H1 (cell line): ENCODE results near the gene ASXL1. TPM values are rescaled to one million over a fixed set of nuclear protein-coding genes. Genes with fewer than 3 reads are reported as not detected.

Experiments used
- CTCF ChIA-PET: fragments of 300-600 bp; sonication (Branson Sonifier 250); formaldehyde crosslinking; loops from one replicate; lab custom pipeline; 2021; ENCODE audit not compliant: partially characterized antibody; lab: Charles Lee
- POLR2A ChIA-PET: fragments of 300-600 bp; sonication (Branson Sonifier 250); formaldehyde crosslinking; loops from one replicate; lab custom pipeline; 2021; ENCODE audit warnings: inconsistent platforms; ENCODE audit not compliant: partially characterized antibody; lab: Charles Lee
- DNase-seq, 2 experiments: peaks; one replicate each; pipeline versions ENCODE4 v3.0.0 to v3.0.0-alpha.2; 2010 to 2022; ENCODE audit warnings: low spot score in 2 of 2, low read depth in 1 of 2, mixed read lengths in 1 of 2
- FAIRE-seq: peaks from 2 replicates; lab custom pipeline; 2011; peaks lifted over from hg19 to GRCh38; lab: Jason Lieb, UNC
- H2AFZ ChIP-seq: 2 replicates; pipeline ENCODE4 v1.8.1; 2012; ENCODE audit warnings: low read length, inconsistent platforms
- H2AK5ac ChIP-seq: 2 replicates; pipeline ENCODE4 v1.6.1; 2013; ENCODE audit warnings: low read depth, low read length
- H2BK120ac ChIP-seq: replicated peaks from 2 replicates; pipeline ENCODE3; 2013; ENCODE audit warnings: low read depth, low read length, inconsistent platforms
- H2BK12ac ChIP-seq: 2 replicates; pipeline ENCODE4 v1.6.1; 2013; ENCODE audit warnings: low read depth, low read length
- H2BK15ac ChIP-seq: 2 replicates; pipeline ENCODE4 v1.6.1; 2013; ENCODE audit warnings: low read length
- H2BK20ac ChIP-seq: 2 replicates; pipeline ENCODE4 v1.6.1; 2013; ENCODE audit warnings: low read length
- H2BK5ac ChIP-seq: 2 replicates; pipeline ENCODE4 v1.6.1; 2013; ENCODE audit warnings: low read depth, low read length
- H3K14ac ChIP-seq: 2 replicates; pipeline ENCODE4 v1.6.1; 2013; ENCODE audit warnings: inconsistent platforms; ENCODE audit not compliant: insufficient read length
- H3K18ac ChIP-seq: 2 replicates; pipeline ENCODE4 v1.6.1; 2013; ENCODE audit warnings: low read length; ENCODE audit errors: extremely low read depth
- H3K23ac ChIP-seq: 2 replicates; pipeline ENCODE4 v1.6.1; 2013; ENCODE audit warnings: inconsistent platforms; ENCODE audit not compliant: insufficient read length
- H3K23me2 ChIP-seq: 2 replicates; pipeline ENCODE4 v1.6.1; 2013; ENCODE audit warnings: low read depth, low read length
- H3K27ac ChIP-seq: 2 replicates; pipeline ENCODE4 v1.6.1; 2011; ENCODE audit warnings: low read depth, low read length, inconsistent platforms
- H3K27me3 ChIP-seq, 4 experiments: replicated peaks in 1 of 4; 1 replicate in 1 of 4; 2 replicates in 3 of 4; pipeline versions ENCODE4 v1.6.1 to v1.8.1; 2011 to 2013; ENCODE audit warnings: low read length in 3 of 4, mild to moderate bottlenecking in 3 of 4, inconsistent platforms in 2 of 4, mixed read lengths in 2 of 4, moderate library complexity in 1 of 4; ENCODE audit not compliant: control insufficient read depth in 3 of 4, insufficient read depth in 3 of 4; ENCODE audit errors: extremely low read depth in 1 of 4
- H3K36me3 ChIP-seq, 4 experiments: 2 replicates each; pipeline versions ENCODE4 v1.6.1 to v1.8.1; 2011 to 2013; ENCODE audit warnings: mild to moderate bottlenecking in 4 of 4, low read length in 3 of 4, moderate library complexity in 2 of 4, control low read depth in 1 of 4, inconsistent platforms in 1 of 4; ENCODE audit not compliant: insufficient read depth in 4 of 4, control insufficient read depth in 2 of 4
- H3K4ac ChIP-seq: replicated peaks from 2 replicates; pipeline ENCODE3; 2013; ENCODE audit warnings: low read length, low read depth, mixed read lengths, inconsistent platforms; ENCODE audit not compliant: insufficient read length
- H3K4me1 ChIP-seq, 4 experiments: replicated peaks in 1 of 4; 1 replicate in 1 of 4; 2 replicates in 3 of 4; pipeline versions ENCODE4 v1.6.1 to v1.8.1; 2011 to 2013; ENCODE audit warnings: low read length in 3 of 4, inconsistent platforms in 2 of 4, mixed read lengths in 1 of 4; ENCODE audit not compliant: insufficient read depth in 4 of 4, control insufficient read depth in 3 of 4
- H3K4me2 ChIP-seq, 2 experiments: 2 replicates each; pipeline versions ENCODE4 v1.6.1 to v1.8.1; 2011 to 2013; ENCODE audit warnings: low read depth in 2 of 2, low read length in 2 of 2, control low read depth in 1 of 2, inconsistent platforms in 1 of 2, mild to moderate bottlenecking in 1 of 2; ENCODE audit not compliant: insufficient read depth in 1 of 2
- H3K4me3 ChIP-seq, 4 experiments: fragments of 200-600, 300-600 bp in 1 of 4; sonication (generic), shearing (Covaris generic), sonication (Bioruptor Twin) in 1 of 4; 2 replicates each; pipeline versions ENCODE4 v1.5.1 to v1.8.1; 2011 to 2016; ENCODE audit warnings: low read length in 4 of 4, low read depth in 3 of 4, control low read depth in 2 of 4, inconsistent platforms in 2 of 4, mild to moderate bottlenecking in 2 of 4, mixed read lengths in 1 of 4, moderate library complexity in 1 of 4; ENCODE audit not compliant: insufficient read depth in 2 of 4; ENCODE audit errors: extremely low read depth in 1 of 4
- H3K56ac ChIP-seq: replicated peaks from 2 replicates; pipeline ENCODE3; 2013; ENCODE audit warnings: low read depth, mild to moderate bottlenecking, mixed read lengths, low read length, inconsistent platforms; ENCODE audit not compliant: insufficient read length
- H3K79me1 ChIP-seq: 2 replicates; pipeline ENCODE4 v1.6.1; 2013; ENCODE audit warnings: low read depth, low read length, control low read depth
- H3K79me2 ChIP-seq, 2 experiments: 2 replicates each; pipeline versions ENCODE4 v1.6.1 to v1.8.1; 2012 to 2013; ENCODE audit warnings: low read length in 2 of 2, mild to moderate bottlenecking in 2 of 2, inconsistent platforms in 1 of 2; ENCODE audit not compliant: insufficient read depth in 2 of 2, control insufficient read depth in 1 of 2
- H3K9ac ChIP-seq, 4 experiments: replicated peaks in 1 of 4; 1 replicate in 1 of 4; 2 replicates in 3 of 4; pipeline versions ENCODE4 v1.6.1 to v1.8.1; 2011 to 2013; ENCODE audit warnings: low read depth in 3 of 4, low read length in 3 of 4, control low read depth in 2 of 4, mild to moderate bottlenecking in 2 of 4, moderate library complexity in 2 of 4, inconsistent platforms in 1 of 4; ENCODE audit errors: extremely low read depth in 1 of 4
- H3K9me3 ChIP-seq, 2 experiments: 2 replicates each; pipeline versions ENCODE4 v1.6.1 to v1.8.1; 2012 to 2013; ENCODE audit warnings: mild to moderate bottlenecking in 2 of 2, moderate library complexity in 2 of 2, control low read depth in 1 of 2, inconsistent platforms in 1 of 2, low read depth in 1 of 2, low read length in 1 of 2, mixed read lengths in 1 of 2; ENCODE audit not compliant: insufficient read depth in 2 of 2
- H4K20me1 ChIP-seq, 2 experiments: replicated peaks in 1 of 2; 2 replicates each; pipeline versions ENCODE3 to v1.8.1; 2011 to 2013; ENCODE audit warnings: inconsistent platforms in 2 of 2, low read length in 2 of 2, mild to moderate bottlenecking in 1 of 2; ENCODE audit not compliant: insufficient read depth in 2 of 2, control insufficient read depth in 1 of 2
- H4K5ac ChIP-seq: 2 replicates; pipeline ENCODE4 v1.6.1; 2013; ENCODE audit warnings: low read length, low read depth, mixed read lengths, inconsistent platforms; ENCODE audit not compliant: insufficient read length
- H4K8ac ChIP-seq: 2 replicates; pipeline ENCODE4 v1.8.0; 2013; ENCODE audit warnings: mild to moderate bottlenecking, moderate library complexity, low read length, inconsistent platforms; ENCODE audit not compliant: insufficient read depth; ENCODE audit errors: extremely low read depth
- H4K91ac ChIP-seq: replicated peaks from 2 replicates; pipeline ENCODE3; 2013; ENCODE audit warnings: low read length, mixed read lengths, inconsistent platforms; ENCODE audit not compliant: insufficient read length
- BCL11A ChIP-seq, 2 experiments: IDR thresholded peaks; one replicate each; pipeline ENCODE4 v1.6.1; 2011; ENCODE audit warnings: low read depth in 2 of 2, low read length in 2 of 2, mild to moderate bottlenecking in 2 of 2
- CEBPB ChIP-seq: IDR thresholded peaks from 2 replicates; pipeline ENCODE4 v1.6.1; 2012; ENCODE audit warnings: low read depth, low read length
- CHD1 ChIP-seq: IDR thresholded peaks from 2 replicates; pipeline ENCODE4 v1.6.1; 2012; ENCODE audit warnings: low read depth, low read length, improper control_type of control experiment
- CREB1 ChIP-seq: IDR thresholded peaks from 2 replicates; pipeline ENCODE4 v1.6.1; 2012; ENCODE audit warnings: inconsistent platforms
- GTF2F1 ChIP-seq: IDR thresholded peaks from 2 replicates; pipeline ENCODE4 v1.6.1; 2012; ENCODE audit warnings: low read depth, low read length, improper control_type of control experiment, borderline replicate concordance
- HDAC2 ChIP-seq, 2 experiments: fragments of 300-600 bp in 1 of 2; sonication (generic) in 1 of 2; IDR thresholded peaks; 2 replicates each; pipeline ENCODE4 v1.6.1; 2011 to 2012; ENCODE audit warnings: low read depth in 2 of 2, low read length in 2 of 2, mild to moderate bottlenecking in 2 of 2, moderate library complexity in 2 of 2, borderline replicate concordance in 1 of 2, inconsistent platforms in 1 of 2
- JUND ChIP-seq: IDR thresholded peaks from 2 replicates; pipeline ENCODE4 v1.6.1; 2011; ENCODE audit warnings: mild to moderate bottlenecking, improper control_type of control experiment, low read length
- MAFK ChIP-seq: IDR thresholded peaks from 2 replicates; pipeline ENCODE4 v1.6.1; 2012; ENCODE audit warnings: low read depth, mild to moderate bottlenecking, improper control_type of control experiment, low read length
- POLR2A ChIP-seq, 2 experiments: IDR thresholded peaks; 1 replicate in 1 of 2; 2 replicates in 1 of 2; pipeline ENCODE4 v1.6.1; 2011; ENCODE audit warnings: low read depth in 2 of 2, low read length in 2 of 2, mild to moderate bottlenecking in 2 of 2; ENCODE audit errors: control extremely low read depth in 1 of 2
- POLR2AphosphoS5 ChIP-seq: IDR thresholded peaks from 2 replicates; pipeline ENCODE4 v1.6.1; 2011; ENCODE audit warnings: low read depth, low read length
- TCF12 ChIP-seq: IDR thresholded peaks from 2 replicates; pipeline ENCODE4 v1.6.1; 2011; ENCODE audit warnings: low read depth, mild to moderate bottlenecking, low read length
- YY1 ChIP-seq: IDR thresholded peaks from 2 replicates; pipeline ENCODE4 v1.6.1; 2011; ENCODE audit warnings: low read depth, mild to moderate bottlenecking, low read length
- WGBS, 2 experiments: shearing (Covaris generic) in 1 of 2; methylation state at CpG; one replicate each; pipeline versions ENCODE4 v1.1.6 to v1.1.7; 2013 to 2015; ENCODE audit warnings: low lambda C conversion rate in 2 of 2, mixed read lengths in 2 of 2, inconsistent platforms in 1 of 2, low coverage in 1 of 2, missing lambda C conversion rate in 1 of 2; ENCODE audit not compliant: insufficient replicate concordance in 2 of 2, insufficient coverage in 1 of 2, insufficient read length in 1 of 2; ENCODE audit errors: extremely low coverage in 1 of 2, missing lambda C conversion rate in 1 of 2; 5-methylcytosine and 5-hydroxymethylcytosine counted together
- polyA plus RNA-seq, 7 experiments: library from polyadenylated mRNA; depleted of rRNA in 3 of 7; stranded (reverse) in 5 of 7; unstranded in 2 of 7; fragments of >200 nt in 5 of 7; fragments of 200-250 nt in 2 of 7; gene quantifications; 1 replicate in 5 of 7; 2 replicates in 1 of 7; 4 replicates in 1 of 7; pipeline versions ENCODE4 v1.2.1 to v1.2.3, GENCODE V29; 2011 to 2013; ENCODE audit warnings: missing spikeins in 2 of 7, mixed read lengths in 2 of 7
- total RNA-seq: library from RNA; stranded (reverse); fragmentation: NEBNext Ultra II Directional; extraction: Animal tissue kit (Norgen Biotek cat#: 25700); gene quantifications from 2 replicates; pipeline ENCODE4 v1.2.1, GENCODE V29; 2021

ASXL1 gene
- total and polyA plus RNA-seq, 2 of the 8 experiments (the other 6 are each of a cell fraction or from before 2014, with no cell fraction given), result 10.6 to 26.5 TPM

GRCh38 chr20:32474717-32474966, 116.5 kb downstream of the ASXL1 start:
- FAIRE-seq, result no peak
- Histone ChIP-seq H3K18ac (peak overlapping the region; percentile 19; the same call in 1 of the 2 replicates), H3K9ac (no peak overlapping the region)

More at GRCh38 chr20:32474717-32474966, 116.5 kb downstream of the ASXL1 start:
- H3K36me3 ChIP-seq, result peaks cover 0 to 3% (median 1%) of the 10 kb centered on the region in 4 experiments; a peak in 2 of 8 replicates
- H3K4me3 ChIP-seq, result no peak overlapping the region; a peak in 1 of 8 replicates
- peaks cover 22% of the 10 kb centered on the region for H3K79me1 ChIP-seq
- no peak overlapping the region; the same call in 1 of the 2 replicates for H2AK5ac ChIP-seq
- H2BK15ac ChIP-seq, result 0 out of 2 replicates have a peak overlapping the region, but pooled peaks have one; percentile 81
- H2BK20ac ChIP-seq, result no peak overlapping the region; the same call in 1 of the 2 replicates
- H2AFZ ChIP-seq, result no peak overlapping the region
- H3K56ac ChIP-seq, result no peak overlapping the region
- CTCF ChIA-PET, result interaction anchor here (1.2 to 2.3 kb wide), 4 partner anchors 8 to 32 kb away, joined by 3 to 6 read pairs (median 5); no protein-coding TSS in a partner anchor
- DNase-seq, result no peak
- H2BK12ac ChIP-seq, result peak overlapping the region; percentile 29; the same call in 1 of the 2 replicates
- H3K23ac ChIP-seq, result no peak overlapping the region
- no peak overlapping the region for H3K4ac ChIP-seq
- no peak overlapping the region for H2BK120ac ChIP-seq
- H3K4me2 ChIP-seq, result peak overlapping the region in 1 of 2 experiments; percentile 66; a peak in 1 of 4 replicates
- peaks cover 21 to 84% of the 10 kb centered on the region in 2 experiments for H3K79me2 ChIP-seq
- peak overlapping the region; percentile 25 for H3K27ac ChIP-seq
- no peak overlapping the region for H4K5ac ChIP-seq
- H4K91ac ChIP-seq, result no peak overlapping the region
- H4K20me1 ChIP-seq, result peaks cover 14 to 48% of the 10 kb centered on the region in 2 experiments
- peak overlapping the region; percentile 85 for H4K8ac ChIP-seq
- H3K14ac ChIP-seq, result no peak overlapping the region
- no peaks in the 10 kb centered on the region; the same call in 1 of the 2 replicates for H3K23me2 ChIP-seq
- POLR2A ChIA-PET, result interaction anchor here (1.3 to 1.7 kb wide), 3 partner anchors 9 to 83 kb away, joined by 3 to 7 read pairs (median 6); no protein-coding TSS in a partner anchor
- no peaks in the 10 kb centered on the region for H3K9me3 ChIP-seq
- 76% methylated on average over 8 of the region's 8 CpGs; no CpG with 5 or more reads in 1 of the 2 experiments for WGBS, 2 experiments
- TF ChIP-seq CEBPB (no peak), POLR2AphosphoS5 (no peak), TCF12 (no peak), HDAC2 (IDR thresholded peaks at IDR 0.05; ENCODE audit: borderline replicate concordance in 1 of 2, low read depth in 2 of 2, low read length in 2 of 2) (no peak), GTF2F1 (no peak), CREB1 (no peak), MAFK (no peak), BCL11A (IDR thresholded peaks at IDR 0.05; ENCODE audit: low read depth in 2 of 2, low read length in 2 of 2) (no peak), YY1 (no peak), JUND (no peak), POLR2A (IDR thresholded peaks at IDR 0.05; ENCODE audit: control extremely low read depth in 1 of 2, low read depth in 2 of 2, low read length in 2 of 2) (no peak), CHD1 (no peak)
- H3K4me1 ChIP-seq, result peaks cover 11 to 44% (median 37%) of the 10 kb centered on the region in 4 experiments
- H2BK5ac ChIP-seq, result peak overlapping the region; percentile 90; the same call in 1 of the 2 replicates
- H3K27me3 ChIP-seq, result no peaks in the 10 kb centered on the region
